ENCODE measurements around the gene TMSB15A. TPM values are rescaled to one million over a fixed set of nuclear protein-coding genes. Genes with fewer than 3 reads are reported as not detected.
"Not testable (repeated sequence)": the region's sequence is repeated elsewhere in the genome, so short reads cannot be mapped to it uniquely, and the experiment has no call there.

TMSB15A gene
- total RNA-seq (1 to 10 TPM in 1 of 4 donors, under 1 TPM in 2, not detected in 1; 0.71 to 4.2 (median 0.82) TPM), polyA plus RNA-seq (2.0 TPM)
- long read RNA-seq, donor 1: 0 reads
- long read RNA-seq, donor 2, partial matches to known transcripts: 0 of 4 reads
- long read RNA-seq, donor 2, other reads (novel, unspliced or antisense): 0 of 4 reads
- long read RNA-seq, donor 3: 0 reads
- long read RNA-seq, donor 4: 0 reads

DNA sequence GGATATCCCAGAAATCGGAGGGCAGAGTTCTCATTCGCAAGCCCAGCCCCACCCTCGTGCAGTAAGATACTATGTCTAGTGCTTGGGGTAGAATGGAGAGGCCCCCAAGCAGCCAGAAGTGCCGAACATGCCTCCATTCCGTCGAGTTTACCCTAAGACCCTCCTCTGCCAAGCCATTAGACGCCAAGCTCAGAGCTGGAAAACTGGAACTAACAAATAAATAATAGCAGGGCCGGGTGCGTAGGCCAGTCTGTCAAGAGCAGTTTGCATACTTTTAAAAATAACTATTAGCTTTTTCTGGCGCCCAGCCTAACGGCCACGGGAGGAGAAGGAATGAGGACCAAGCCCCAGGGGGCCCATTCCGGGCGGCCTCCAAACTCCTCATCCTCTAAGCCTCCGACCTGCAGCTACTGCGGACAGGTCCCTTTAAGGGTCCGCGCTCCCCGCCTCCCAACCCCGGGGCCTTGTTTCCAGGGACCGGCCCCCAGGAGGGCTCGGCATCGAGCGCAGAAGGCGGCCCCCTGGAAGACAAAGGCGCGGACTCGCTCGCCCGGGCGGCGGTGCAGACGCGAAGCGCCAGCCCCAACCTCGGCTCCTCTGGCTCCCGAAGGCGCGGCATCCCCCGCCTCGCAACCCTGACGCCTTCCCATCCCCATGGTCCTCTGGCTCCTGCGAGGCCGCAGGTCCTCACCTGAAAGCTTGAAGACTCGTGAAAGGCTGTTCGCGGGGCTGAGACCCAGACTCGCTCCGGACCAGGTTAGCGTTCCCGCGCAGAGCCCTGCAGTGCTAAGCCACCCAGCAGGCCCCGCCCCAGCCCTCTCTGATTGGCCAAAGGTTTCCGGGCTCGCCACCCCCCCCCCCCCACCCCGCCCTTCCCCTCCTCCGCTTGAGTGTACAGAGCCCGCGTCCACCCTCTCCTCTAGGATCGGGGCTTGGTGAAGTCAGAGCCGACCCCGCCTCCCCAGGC lies at the start of gene TMSB15A:
Gene TMSB15A, minus strand, starts transcription at position 765 of the 967 bp plus-strand sequence.
- Histone ChIP-seq H3K27me3 (ENCODE audit: control insufficient read depth, insufficient read depth) (no peaks in the 10 kb centered on the region), H3K4me1 (ENCODE audit: control insufficient read depth, insufficient read depth, low read length) (no peaks in the 10 kb centered on the region), H3K27ac (ENCODE audit: low read length) (no peak within 1 kb of the TSS), H3K9me3 (ENCODE audit: control insufficient read depth, low read length) (no peaks in the 10 kb centered on the region), H3K4me3 (ENCODE audit: low read length) (peak within 1 kb of the TSS; percentile 26)
- peak; percentile 72 to 90 (median 84) for DNase-seq
- ATAC-seq: peak; percentile 97 to 98
- intact Hi-C loops (cut with DNase I): no loop called here
- WGBS: under 1% methylated on average over 60 of the region's 62 CpGs

DNA sequence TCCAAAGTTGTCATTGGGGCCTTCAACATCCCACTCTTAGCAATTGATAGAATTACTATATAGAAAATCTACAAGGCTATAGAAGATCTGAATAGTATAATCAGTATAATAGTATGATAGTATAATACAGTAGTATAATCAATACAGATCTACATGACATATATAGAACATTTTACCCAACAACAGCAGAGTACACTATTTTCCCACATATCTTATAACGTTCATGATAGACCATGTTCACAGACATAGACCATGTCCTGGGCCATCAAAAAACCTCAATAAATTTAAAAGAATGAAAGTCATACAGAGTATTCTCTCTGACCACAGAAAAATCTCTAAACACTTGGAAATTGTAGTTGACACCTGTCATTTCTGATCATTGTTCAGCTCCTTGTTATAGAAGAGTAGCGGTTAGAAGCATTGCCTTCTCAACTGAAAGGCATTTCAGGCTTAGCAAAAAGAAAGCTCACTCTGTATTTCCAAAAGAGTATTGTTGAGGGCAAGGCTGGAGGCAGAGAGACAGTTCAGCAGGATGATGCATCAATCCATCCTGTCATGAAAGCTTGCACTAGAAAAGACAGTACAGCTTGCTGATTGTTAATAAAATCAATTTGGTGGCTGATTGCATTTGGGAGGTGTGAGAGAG lies 44.0 kb upstream of the TMSB15A start:
- ATAC-seq (no peak), DNase-seq (no peak)
- Histone ChIP-seq H3K27me3 (ENCODE audit: control insufficient read depth, insufficient read depth) (no peaks in the 10 kb centered on the region), H3K4me3 (ENCODE audit: low read length) (no peak overlapping the region), H3K9me3 (ENCODE audit: control insufficient read depth, low read length) (no peaks in the 10 kb centered on the region), H3K27ac (ENCODE audit: low read length) (no peak overlapping the region), H3K4me1 (ENCODE audit: control insufficient read depth, insufficient read depth, low read length) (no peaks in the 10 kb centered on the region)
- intact Hi-C loops (cut with DNase I): no loop called here
- 84% methylated on average over 2 of the region's 2 CpGs for WGBS

DNA sequence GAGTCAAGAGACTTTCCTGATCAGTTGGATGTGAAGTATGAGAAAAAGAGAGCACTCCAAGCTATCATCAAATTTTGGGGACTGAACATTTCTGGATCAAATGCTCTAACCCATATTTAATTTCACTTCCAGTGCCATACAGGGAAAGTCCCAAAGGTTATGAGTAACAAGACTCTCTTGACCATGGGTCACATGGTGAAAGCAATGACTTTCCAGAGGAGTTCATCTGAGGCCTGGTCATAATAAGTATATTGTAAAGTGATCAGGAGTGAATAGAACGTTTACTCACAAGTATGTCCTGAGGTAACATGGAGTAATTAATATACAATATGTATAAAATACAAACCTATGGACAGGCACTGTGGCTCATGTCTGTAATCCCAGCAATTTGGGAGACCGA lies 42.1 kb upstream of the TMSB15A start:
- H3K9me3 ChIP-seq (ENCODE audit: control insufficient read depth, low read length): no peaks in the 10 kb centered on the region
- intact Hi-C loops (cut with DNase I): no loop called here

DNA sequence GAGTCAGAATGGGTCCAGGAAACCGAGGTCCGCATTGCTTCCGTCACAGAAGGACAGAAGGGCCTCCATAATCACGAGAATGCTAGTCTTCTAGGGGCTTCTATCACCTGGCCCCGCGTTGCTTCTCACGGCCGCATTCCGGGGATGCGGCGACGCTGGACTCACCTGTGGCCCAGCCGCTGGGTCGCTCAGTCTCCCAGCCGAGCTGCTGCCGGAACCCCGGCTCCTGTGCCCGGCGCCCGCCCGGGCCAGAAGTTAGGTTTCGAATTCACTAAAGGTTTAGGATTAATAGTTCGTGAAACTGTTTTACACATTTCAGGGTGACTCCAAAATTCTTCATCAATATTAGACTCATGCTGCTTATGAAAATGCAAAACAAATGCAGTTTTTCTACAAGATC lies 31.7 kb upstream of the TMSB15A start:
- intact Hi-C loops (cut with DNase I): no loop called here
- WGBS: 93% methylated on average over 23 of the region's 23 CpGs
- H3K9me3 ChIP-seq (ENCODE audit: control insufficient read depth, low read length): no peaks in the 10 kb centered on the region

More for the DNA sequence above, 42.1 kb upstream of the TMSB15A start:
- H3K27me3 ChIP-seq (ENCODE audit: control insufficient read depth, insufficient read depth): no peaks in the 10 kb centered on the region
- no peak overlapping the region for H3K27ac ChIP-seq (ENCODE audit: low read length)
- H3K4me1 ChIP-seq (ENCODE audit: control insufficient read depth, insufficient read depth, low read length): no peaks in the 10 kb centered on the region
- 83% methylated on average over 2 of the region's 2 CpGs for WGBS
- no peak overlapping the region for H3K4me3 ChIP-seq (ENCODE audit: low read length)
- no peak for DNase-seq
- no peak for ATAC-seq

GRCh38 chrX:102546828-102547493 lies 30.4 kb upstream of the TMSB15A start:
- Histone ChIP-seq H3K9me3 (ENCODE audit: control insufficient read depth, low read length) (no peaks in the 10 kb centered on the region), H3K27ac (ENCODE audit: low read length) (no peak overlapping the region), H3K4me1 (ENCODE audit: control insufficient read depth, insufficient read depth, low read length) (no peaks in the 10 kb centered on the region), H3K4me3 (ENCODE audit: low read length) (no peak overlapping the region), H3K27me3 (ENCODE audit: control insufficient read depth, insufficient read depth) (no peaks in the 10 kb centered on the region)
- WGBS: 18% methylated on average over 35 of the region's 35 CpGs
- DNase-seq (no peak), ATAC-seq (no peak)
- intact Hi-C loops (cut with DNase I): no loop called here

More for the DNA sequence above, 31.7 kb upstream of the TMSB15A start:
- H3K4me1 ChIP-seq (ENCODE audit: control insufficient read depth, insufficient read depth, low read length): no peaks in the 10 kb centered on the region
- ATAC-seq (no peak), DNase-seq (no peak)
- H3K4me3 ChIP-seq (ENCODE audit: low read length): no peak overlapping the region
- no peak overlapping the region for H3K27ac ChIP-seq (ENCODE audit: low read length)
- H3K27me3 ChIP-seq (ENCODE audit: control insufficient read depth, insufficient read depth): no peaks in the 10 kb centered on the region

GRCh38 chrX:102546175-102546574 lies 29.6 kb upstream of the TMSB15A start:
- DNase-seq; intact Hi-C loops (cut with DNase I); H3K4me3 ChIP-seq (ENCODE audit: low read length); ATAC-seq; H3K9me3 ChIP-seq (ENCODE audit: control insufficient read depth, low read length); H3K4me1 ChIP-seq (ENCODE audit: control insufficient read depth, insufficient read depth, low read length); H3K27me3 ChIP-seq (ENCODE audit: control insufficient read depth, insufficient read depth); H3K27ac ChIP-seq (ENCODE audit: low read length): not testable (repeated sequence)
- WGBS: 73% methylated on average over 5 of the region's 5 CpGs

DNA sequence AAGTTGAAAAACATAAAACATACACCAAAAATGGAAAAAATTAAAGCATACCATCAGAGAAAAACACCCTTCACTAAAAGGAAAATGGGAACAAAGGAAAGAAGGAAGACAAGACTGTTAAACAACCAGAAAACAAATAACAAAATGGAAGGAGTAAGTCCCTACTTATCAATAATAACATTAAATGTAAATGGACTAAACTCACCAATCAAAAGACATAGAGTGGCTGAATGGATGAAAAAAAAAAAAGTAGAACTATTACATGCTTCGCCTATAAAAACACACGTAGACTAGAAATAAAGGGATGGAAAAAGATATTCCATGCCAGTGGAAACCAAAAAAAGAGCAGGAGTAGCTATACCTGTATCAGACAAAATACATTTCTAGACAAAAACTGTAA lies 19.4 kb upstream of the TMSB15A start:
- no peak overlapping the region for H3K27ac ChIP-seq (ENCODE audit: low read length)
- WGBS: 92% methylated on average over 2 of the region's 2 CpGs
- no peaks in the 10 kb centered on the region for H3K9me3 ChIP-seq (ENCODE audit: control insufficient read depth, low read length)
- no peak overlapping the region for H3K4me3 ChIP-seq (ENCODE audit: low read length)
- H3K4me1 ChIP-seq (ENCODE audit: control insufficient read depth, insufficient read depth, low read length): no peaks in the 10 kb centered on the region
- no peaks in the 10 kb centered on the region for H3K27me3 ChIP-seq (ENCODE audit: control insufficient read depth, insufficient read depth)
- intact Hi-C loops (cut with DNase I): no loop called here
- ATAC-seq (no peak), DNase-seq (no peak)

DNA sequence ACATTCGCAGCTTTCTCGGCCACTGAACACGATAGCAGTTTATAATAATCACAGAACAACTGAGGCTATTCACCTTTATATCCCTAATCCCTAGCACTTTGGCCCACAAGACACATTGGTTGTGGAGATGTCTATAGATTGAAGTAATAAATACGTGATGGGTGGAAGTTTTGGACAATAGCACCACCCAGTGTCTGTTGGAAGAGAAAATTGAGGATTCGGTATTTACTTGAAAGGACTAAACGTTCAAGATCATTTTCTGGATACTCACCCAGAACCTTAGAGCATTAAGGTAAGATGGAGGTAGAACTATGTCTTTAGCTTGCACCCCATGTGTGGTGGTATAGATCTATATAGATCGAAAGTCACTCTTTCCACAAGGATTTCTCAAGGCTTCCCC lies 787 bp upstream of the TMSB15A start:
- Histone ChIP-seq H3K27me3 (ENCODE audit: control insufficient read depth, insufficient read depth) (no peaks in the 10 kb centered on the region), H3K4me1 (ENCODE audit: control insufficient read depth, insufficient read depth, low read length) (no peaks in the 10 kb centered on the region), H3K4me3 (ENCODE audit: low read length) (no peak overlapping the region), H3K27ac (ENCODE audit: low read length) (no peak overlapping the region), H3K9me3 (ENCODE audit: control insufficient read depth, low read length) (no peaks in the 10 kb centered on the region)
- DNase-seq: no peak
- 39% methylated on average over 7 of the region's 7 CpGs for WGBS
- intact Hi-C loops (cut with DNase I): no loop called here
- ATAC-seq: no peak

DNA sequence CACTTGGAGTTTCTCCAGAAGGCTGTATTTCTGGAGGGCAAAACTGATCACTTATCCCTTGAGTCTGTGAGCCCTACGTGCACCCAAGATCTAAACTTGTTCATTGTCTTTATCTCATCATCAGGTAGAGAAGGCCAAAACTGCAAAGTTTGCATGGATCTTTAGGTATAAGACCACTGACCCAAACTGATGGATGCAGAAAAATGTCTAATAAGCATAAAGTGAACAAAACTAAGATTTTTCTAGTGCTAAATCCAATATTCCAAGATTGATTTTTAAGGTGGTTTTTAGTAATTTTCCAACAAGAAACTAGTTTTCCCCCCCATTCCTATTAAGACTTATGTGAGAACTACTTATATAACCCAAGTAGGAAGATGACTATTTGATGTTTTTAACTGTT lies 2.0 kb downstream of the TMSB15A start:
- ATAC-seq (no peak), DNase-seq (no peak)
- Histone ChIP-seq H3K4me3 (ENCODE audit: low read length) (no peak overlapping the region), H3K27ac (ENCODE audit: low read length) (no peak overlapping the region), H3K27me3 (ENCODE audit: control insufficient read depth, insufficient read depth) (no peaks in the 10 kb centered on the region), H3K4me1 (ENCODE audit: control insufficient read depth, insufficient read depth, low read length) (no peaks in the 10 kb centered on the region), H3K9me3 (ENCODE audit: control insufficient read depth, low read length) (no peaks in the 10 kb centered on the region)
- intact Hi-C loops (cut with DNase I): no loop called here
- 100% methylated on average over 1 of the region's 1 CpG for WGBS

DNA sequence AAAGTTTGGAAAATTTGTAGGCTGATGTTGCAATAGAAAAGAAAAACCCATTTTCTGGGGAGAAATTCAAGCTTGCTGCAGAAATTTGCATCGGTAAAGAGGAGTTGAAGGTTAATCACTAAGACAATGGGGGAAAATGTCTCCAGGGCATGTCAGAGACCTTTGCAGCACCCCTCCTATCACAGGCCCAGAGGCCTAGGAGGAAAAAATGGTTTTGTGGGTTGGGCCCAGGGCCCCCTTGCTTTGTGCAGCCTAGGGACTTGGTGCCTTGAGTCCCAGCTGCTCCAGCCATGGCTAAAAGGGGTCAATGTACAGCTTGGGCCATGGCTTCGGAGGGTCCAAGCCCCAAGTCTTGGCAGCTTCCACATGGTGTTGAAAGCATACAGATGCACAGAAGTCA lies 17.8 kb downstream of the TMSB15A start:
- Histone ChIP-seq H3K4me3 (ENCODE audit: low read length) (no peak overlapping the region), H3K4me1 (ENCODE audit: control insufficient read depth, insufficient read depth, low read length) (no peaks in the 10 kb centered on the region), H3K27ac (ENCODE audit: low read length) (no peak overlapping the region), H3K9me3 (ENCODE audit: control insufficient read depth, low read length) (no peaks in the 10 kb centered on the region), H3K27me3 (ENCODE audit: control insufficient read depth, insufficient read depth) (no peaks in the 10 kb centered on the region)
- DNase-seq: no peak
- intact Hi-C loops (cut with DNase I): no loop called here
- WGBS: 93% methylated on average over 2 of the region's 2 CpGs
- no peak for ATAC-seq

DNA sequence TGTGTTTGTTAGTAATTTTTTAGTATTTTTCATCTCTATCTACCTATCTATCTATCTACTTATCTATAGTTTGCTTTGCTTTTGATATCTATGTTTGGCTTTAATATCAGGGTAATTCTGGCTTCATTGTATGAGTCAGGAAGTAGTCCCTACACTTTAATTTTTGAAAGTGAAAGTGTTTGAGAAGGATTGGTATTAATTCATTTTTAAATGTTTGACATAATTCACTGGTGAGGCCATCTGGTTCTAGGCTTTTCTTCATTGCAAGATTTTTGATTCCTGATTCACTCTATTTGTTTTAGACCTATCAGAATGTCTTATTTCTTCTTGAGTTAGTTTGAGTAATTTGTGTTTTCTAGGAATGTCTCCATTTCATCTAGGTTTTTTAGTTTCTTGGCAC lies 24.8 kb downstream of the TMSB15A start:
- DNase-seq (no peak), ATAC-seq (no peak)
- no peaks in the 10 kb centered on the region for H3K9me3 ChIP-seq (ENCODE audit: control insufficient read depth, low read length)
- H3K4me3 ChIP-seq (ENCODE audit: low read length): no peak overlapping the region
- intact Hi-C loops (cut with DNase I): no loop called here
- no peak overlapping the region for H3K27ac ChIP-seq (ENCODE audit: low read length)
- no peaks in the 10 kb centered on the region for H3K4me1 ChIP-seq (ENCODE audit: control insufficient read depth, insufficient read depth, low read length)
- H3K27me3 ChIP-seq (ENCODE audit: control insufficient read depth, insufficient read depth): no peaks in the 10 kb centered on the region

All from right cardiac atrium (tissue), 5 donors.